GM21526 (cell line): ENCODE measurements around the gene SEMA5A.

Experiments used
- ATAC-seq: cut with Tn5 transposase; IDR thresholded peaks from one replicate; pipeline ENCODE4 v1.9.1; 2021; ENCODE audit warnings: moderate library complexity; ENCODE audit not compliant: unreplicated experiment, low FRiP score

Gene SEMA5A

DNA sequence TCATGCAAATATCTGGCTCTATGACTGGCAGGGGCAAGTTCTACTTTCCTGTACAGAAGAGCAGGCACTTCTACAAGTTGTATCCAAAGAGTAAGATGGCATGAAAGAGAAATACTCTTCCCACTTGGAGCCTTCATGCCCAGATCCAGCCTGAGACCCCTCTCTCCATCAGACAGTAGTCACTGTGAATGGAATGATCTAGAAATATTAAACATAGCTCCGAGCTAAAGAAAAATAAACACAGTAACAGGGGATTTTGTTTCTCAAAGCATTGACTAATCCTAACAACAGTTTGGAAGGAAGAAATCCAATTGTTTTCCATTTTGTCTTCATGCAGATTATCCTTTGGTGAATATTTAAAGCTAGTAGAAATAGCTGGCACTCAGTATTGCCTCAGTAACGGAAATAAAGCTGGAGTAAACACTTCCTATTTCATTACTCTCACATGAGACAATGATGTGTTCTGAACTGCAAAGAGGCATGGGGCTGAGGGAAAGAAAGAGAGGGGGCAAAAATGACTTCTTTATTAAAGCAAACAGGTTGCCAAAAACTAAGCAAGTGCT, 100.0 kb downstream of the SEMA5A start:
- no peak for ATAC-seq

- no peak for ATAC-seq
Measured at GRCh38 chr5:9444346-9444745, 101.5 kb downstream of the SEMA5A start.

DNA sequence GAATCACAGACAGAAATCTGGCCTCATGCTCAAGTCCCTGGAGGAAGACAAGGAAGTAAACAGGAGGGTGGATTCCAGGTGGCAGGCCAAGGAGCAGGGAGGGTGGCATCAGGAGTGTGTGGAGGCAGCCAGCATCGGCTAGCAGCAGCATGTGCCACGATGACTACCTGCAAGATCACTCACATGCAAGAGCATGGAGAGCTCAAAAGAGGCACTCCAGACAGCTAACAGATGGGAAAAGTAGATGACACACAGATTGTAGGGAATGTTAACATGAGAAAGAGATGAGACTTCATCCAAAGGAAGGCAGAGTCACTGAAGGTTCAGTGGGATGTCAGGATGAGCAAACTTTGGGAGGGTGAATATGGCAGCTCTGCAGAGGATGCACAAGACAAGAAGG, 104.3 kb downstream of the SEMA5A start:
- ATAC-seq = no peak

- ATAC-seq = no peak
Measured at GRCh38 chr5:9440517-9440916, 105.4 kb downstream of the SEMA5A start.

- ATAC-seq = no peak
Measured at GRCh38 chr5:9439531-9440292, 106.2 kb downstream of the SEMA5A start.

- no peak for ATAC-seq
Measured at GRCh38 chr5:9438596-9439354, 107.1 kb downstream of the SEMA5A start.

GRCh38 chr5:9437741-9438240, 108.1 kb downstream of the SEMA5A start:
- ATAC-seq = no peak

DNA sequence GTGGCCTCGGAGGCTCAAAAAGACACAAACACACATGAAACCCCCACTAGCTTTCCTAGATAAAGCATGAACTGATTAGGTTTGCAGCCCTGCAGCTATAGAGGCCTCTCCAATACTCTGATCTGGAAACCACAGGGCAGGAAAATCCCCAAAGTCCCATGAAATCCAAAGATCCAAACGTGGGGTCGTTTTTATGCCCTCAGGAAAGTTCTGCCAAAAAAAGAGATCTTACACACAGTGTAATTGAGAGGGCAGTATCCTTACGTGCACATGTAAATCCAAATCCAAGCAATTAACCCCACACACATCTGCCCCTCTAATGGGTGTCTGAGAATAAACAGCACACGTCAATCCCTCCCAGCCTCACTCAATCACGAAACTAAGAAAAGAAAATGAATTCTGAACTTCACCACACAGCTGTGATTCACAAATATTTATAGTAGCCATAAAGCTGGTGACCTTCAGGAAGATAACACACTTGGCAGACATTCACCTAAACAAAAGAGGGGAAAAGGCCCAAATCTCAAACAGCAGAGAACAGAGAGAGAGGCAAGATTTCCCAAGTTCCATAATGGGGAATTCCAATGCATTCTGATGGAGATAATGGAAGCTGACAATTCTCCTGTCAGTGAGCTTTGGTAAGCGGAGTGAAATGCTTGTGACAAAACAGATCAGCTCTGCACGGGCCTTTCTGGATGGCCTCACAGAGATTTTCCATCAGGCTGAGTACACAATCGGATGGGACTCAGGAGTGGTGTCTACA, 114.2 kb downstream of the SEMA5A start:
- ATAC-seq = no peak

DNA sequence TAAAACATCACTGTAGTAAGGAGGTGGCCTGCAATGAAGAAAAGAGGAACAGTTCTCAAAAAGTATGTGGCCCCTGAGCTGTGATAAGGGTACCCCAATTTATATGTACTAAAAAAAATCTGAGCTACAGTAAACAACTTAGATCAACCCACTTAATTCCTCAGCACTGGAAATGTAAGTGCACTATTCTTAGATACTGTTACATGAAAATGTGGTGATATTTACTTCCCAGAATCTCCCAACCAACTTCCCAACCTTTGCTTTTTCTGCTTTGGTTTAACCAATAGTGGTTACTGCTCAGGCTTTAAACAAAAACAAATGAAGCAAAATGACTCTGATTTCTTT, 114.8 kb downstream of the SEMA5A start:
- ATAC-seq = no peak

GRCh38 chr5:9430306-9430705, 115.6 kb downstream of the SEMA5A start:
- no peak for ATAC-seq

GRCh38 chr5:9429691-9430215, 116.1 kb downstream of the SEMA5A start:
- ATAC-seq = no peak

- ATAC-seq = no peak
Measured at GRCh38 chr5:9428272-9428671, 117.6 kb downstream of the SEMA5A start.

DNA sequence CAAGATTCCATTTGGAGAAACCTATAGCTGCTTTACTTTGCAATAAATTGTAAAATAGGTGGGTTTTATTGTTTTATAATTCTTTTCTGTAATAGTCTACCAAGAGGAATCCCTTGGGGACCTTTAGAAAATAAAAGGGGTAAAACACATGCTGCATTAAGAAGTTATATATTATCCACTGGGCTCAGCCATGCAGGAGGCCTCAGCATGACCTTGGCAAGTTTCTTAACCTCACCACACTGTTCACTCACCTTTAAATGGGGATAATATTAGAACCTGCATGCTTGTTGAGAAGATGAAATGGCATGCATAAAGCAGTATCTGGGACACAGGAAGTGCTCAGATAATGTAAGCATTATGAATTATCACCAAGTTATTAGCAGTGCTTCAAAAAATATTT, 120.2 kb downstream of the SEMA5A start:
- ATAC-seq = no peak

GRCh38 chr5:9423571-9423970, 122.3 kb downstream of the SEMA5A start:
- ATAC-seq = no peak

DNA sequence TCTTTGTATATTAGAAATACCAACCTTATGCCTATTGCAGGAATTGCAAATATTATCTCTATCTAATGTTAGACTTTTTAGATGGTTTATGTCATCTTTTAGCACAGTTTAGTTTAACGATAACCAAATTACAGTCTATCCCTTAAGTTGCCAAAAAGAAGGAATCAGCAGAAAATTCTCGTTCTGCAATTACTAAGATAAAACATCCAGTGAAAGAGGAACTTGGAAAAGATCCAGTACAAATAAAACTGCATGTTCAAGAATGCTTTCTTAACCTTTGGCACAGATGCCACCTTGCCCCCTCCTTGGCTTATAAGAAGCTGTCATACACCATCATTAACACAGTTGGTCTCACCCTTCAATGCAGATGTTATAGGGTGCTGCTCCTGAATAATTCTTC, 124.0 kb downstream of the SEMA5A start:
- ATAC-seq = no peak

DNA sequence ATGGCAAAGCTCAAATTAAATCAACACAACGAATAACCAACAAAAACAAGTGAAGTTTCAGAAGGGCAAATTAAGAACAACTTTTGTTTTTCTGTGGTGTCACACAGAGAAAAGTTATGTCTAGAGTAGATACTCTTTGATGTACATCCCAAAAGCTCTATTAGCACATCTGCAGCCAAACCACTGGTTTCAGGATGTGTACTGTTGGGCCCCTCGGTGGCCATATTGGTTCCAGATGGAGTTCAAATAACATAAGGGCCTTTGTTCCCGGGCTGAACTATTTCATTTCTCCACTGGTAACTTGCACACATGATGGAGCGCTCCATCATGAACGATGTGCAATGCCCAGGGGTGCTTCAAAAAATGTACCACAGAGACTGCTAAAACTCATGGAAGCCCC, 126.1 kb downstream of the SEMA5A start:
- no peak for ATAC-seq

DNA sequence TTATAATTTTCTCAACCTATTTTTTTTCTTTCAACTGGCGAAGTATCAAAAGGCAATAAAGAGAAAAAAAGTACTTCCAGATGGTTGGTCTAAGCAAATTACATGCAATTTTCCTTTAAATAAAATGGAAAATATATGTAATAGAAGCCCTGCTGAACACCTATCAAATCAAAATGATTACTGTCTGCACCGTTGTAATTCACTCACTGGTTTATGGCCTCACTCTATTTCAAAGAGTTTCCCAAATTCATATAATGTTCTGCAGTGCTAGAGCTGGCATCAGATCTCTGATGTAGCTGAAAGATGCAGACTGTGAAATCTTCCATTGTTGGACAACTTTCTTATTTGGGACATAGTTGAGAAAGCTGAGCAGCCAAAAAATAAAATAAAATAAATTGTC, 130.3 kb downstream of the SEMA5A start:
- no peak for ATAC-seq

- no peak for ATAC-seq
Measured at GRCh38 chr5:9415091-9415490, 130.8 kb downstream of the SEMA5A start.

- no peak for ATAC-seq
Measured at GRCh38 chr5:9411142-9411541, 134.7 kb downstream of the SEMA5A start.

DNA sequence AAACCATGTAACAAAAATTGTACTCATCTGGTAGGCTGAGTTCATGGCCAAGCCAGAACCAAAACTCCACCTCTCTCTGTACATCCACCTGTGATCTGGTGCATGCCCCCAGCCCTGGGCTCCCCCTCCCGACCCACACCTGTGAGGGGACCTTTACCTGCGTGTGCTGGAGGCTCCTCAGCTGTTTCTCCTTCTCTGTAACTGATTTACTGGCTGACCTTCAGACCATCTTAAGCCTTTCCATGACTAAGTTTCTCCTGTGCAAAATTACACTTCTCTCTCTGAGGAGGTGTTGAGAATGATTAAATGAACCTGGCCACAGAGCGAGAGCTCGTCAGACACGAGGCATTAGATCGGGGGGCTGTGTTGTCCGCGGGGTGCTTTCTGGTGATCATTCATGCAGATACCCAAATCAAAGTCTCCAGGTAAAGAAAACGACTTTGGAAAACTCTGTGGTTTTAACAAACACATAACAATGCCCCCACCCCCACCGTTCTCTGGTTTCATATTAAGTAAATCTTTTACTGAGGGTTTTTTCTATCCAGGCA, 136.4 kb downstream of the SEMA5A start:
- no peak for ATAC-seq
